ENCODE measurements around the gene TRIP6.

DNA sequence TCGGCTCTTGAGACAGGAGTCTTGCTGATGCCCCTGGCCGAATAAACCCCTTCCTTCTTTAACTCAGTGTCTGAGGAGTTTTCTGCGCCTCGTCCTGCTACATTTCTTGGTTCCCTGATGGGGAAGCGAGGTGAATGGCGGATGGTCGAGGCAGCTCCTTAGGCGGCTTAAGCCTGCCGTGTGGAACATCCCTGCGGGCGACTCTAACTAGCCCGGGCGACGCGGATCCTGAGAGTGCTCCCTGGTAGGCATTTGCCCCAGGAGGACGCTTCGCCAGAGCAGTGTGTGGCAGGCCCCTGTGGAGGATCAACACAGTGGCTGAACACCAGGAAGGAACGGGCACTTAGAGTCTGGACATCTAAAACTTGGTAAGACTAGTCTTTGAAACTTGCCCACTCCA, 27.8 kb upstream of the TRIP6 start:
- TF ChIP-seq TAF1 (IDR thresholded peaks at IDR 0.05; ENCODE audit: borderline replicate concordance, low read depth, low read length) (no peak), POLR2A (IDR thresholded peaks at IDR 0.05; ENCODE audit: low read depth, low read length) (no peak), POLR2AphosphoS5 (IDR thresholded peaks at IDR 0.05; ENCODE audit: low read depth, low read length) (no peak)

All from GM12892 (cell line).